Spinal cord (tissue), 10 donors: ENCODE measurements around the gene ZNF136. TPM values are rescaled to one million over a fixed set of nuclear protein-coding genes. Genes with fewer than 3 reads are reported as not detected.

Source experiments
- DNase-seq, 6 donors: peaks; one replicate each; pipeline versions ENCODE4 v3.0.0 to v3.0.0-alpha.2; 2013 to 2015; ENCODE audit warnings: low spot score in 6 of 6, low read depth in 4 of 6
- H3K27ac ChIP-seq: one replicate; pipeline ENCODE4 v1.5.1; 2013; ENCODE audit warnings: low read depth, low read length, control low read depth
- H3K27me3 ChIP-seq: one replicate; pipeline ENCODE4 v1.6.1; 2013; ENCODE audit warnings: low read length; ENCODE audit not compliant: control insufficient read depth, insufficient read depth
- H3K36me3 ChIP-seq: one replicate; pipeline ENCODE4 v1.6.1; 2013; ENCODE audit warnings: low read length; ENCODE audit not compliant: control insufficient read depth, insufficient read depth
- H3K4me1 ChIP-seq: one replicate; pipeline ENCODE4 v1.6.1; 2013; ENCODE audit warnings: low read length; ENCODE audit not compliant: control insufficient read depth, insufficient read depth
- H3K4me3 ChIP-seq: one replicate; pipeline ENCODE4 v1.5.1; 2013; ENCODE audit warnings: low read depth, low read length, control low read depth
- H3K9me3 ChIP-seq: one replicate; pipeline ENCODE4 v1.6.1; 2013; ENCODE audit warnings: low read length; ENCODE audit not compliant: control insufficient read depth, insufficient read depth
- WGBS: methylation state at CpG from one replicate; pipeline ENCODE4 v1.1.5; 2013; ENCODE audit warnings: missing lambda C conversion rate; ENCODE audit not compliant: insufficient coverage; 5-methylcytosine and 5-hydroxymethylcytosine counted together
- polyA plus RNA-seq, 2 donors: library from polyadenylated mRNA; unstranded; fragments of 120-200 nt; gene quantifications; one replicate each; pipeline ENCODE4 v1.2.1, GENCODE V29; 2013; ENCODE audit not compliant: insufficient read length in 2 of 2
- total RNA-seq, 2 donors: library from RNA; depleted of rRNA in 1 of 2; stranded (reverse); fragments of 120-200 nt in 1 of 2; fragments of >200 nt in 1 of 2; gene quantifications; one replicate each; pipeline versions ENCODE4 v1.2.3 to v1.2.4, GENCODE V29; 2013 to 2014
- donor health status: healthy.

The ZNF136 gene
- total and polyA plus RNA-seq, 4 donors: 13.3 to 25.2 (median 17.0) TPM

- Histone ChIP-seq H3K36me3 (peaks cover 41% of the 10 kb centered on the region), H3K9me3 (no peaks in the 10 kb centered on the region), H3K4me3 (peak overlapping the region; percentile 91), H3K27me3 (no peaks in the 10 kb centered on the region), H3K4me1 (peaks cover 21% of the 10 kb centered on the region), H3K27ac (peak overlapping the region; percentile 97)
- WGBS: 18% methylated on average over 15 of the region's 17 CpGs
- DNase-seq: peak in 5 of 6 donors; percentile 73 to 95 (median 81)
Measured at GRCh38 chr19:12140545-12141404, 22.1 kb upstream of the ZNF136 start.

GRCh38 chr19:12141405-12141736, 21.5 kb upstream of the ZNF136 start:
- Histone ChIP-seq H3K36me3 (peaks cover 41% of the 10 kb centered on the region), H3K4me1 (peaks cover 21% of the 10 kb centered on the region), H3K4me3 (no peak overlapping the region), H3K9me3 (no peaks in the 10 kb centered on the region), H3K27me3 (no peaks in the 10 kb centered on the region), H3K27ac (no peak overlapping the region)
- 47% methylated on average over 4 of the region's 10 CpGs for WGBS
- no peak for DNase-seq

- no peak for DNase-seq
- H3K4me3 ChIP-seq: no peak overlapping the region
- WGBS: 84% methylated on average over 4 of the region's 8 CpGs
- no peaks in the 10 kb centered on the region for H3K9me3 ChIP-seq
- H3K36me3 ChIP-seq: peaks cover 41% of the 10 kb centered on the region
- peaks cover 10% of the 10 kb centered on the region for H3K4me1 ChIP-seq
- H3K27me3 ChIP-seq: no peaks in the 10 kb centered on the region
- no peak overlapping the region for H3K27ac ChIP-seq
Measured at GRCh38 chr19:12145348-12145747, 17.5 kb upstream of the ZNF136 start.

GRCh38 chr19:12155324-12155860, 7.5 kb upstream of the ZNF136 start:
- no peaks in the 10 kb centered on the region for H3K9me3 ChIP-seq
- H3K4me1 ChIP-seq: peaks cover 13% of the 10 kb centered on the region
- peaks cover 18% of the 10 kb centered on the region for H3K36me3 ChIP-seq
- DNase-seq: peak in 2 of 6 donors; percentile 21 to 22
- peak overlapping the region; percentile 95 for H3K27ac ChIP-seq
- 6% methylated on average over 10 of the region's 11 CpGs for WGBS
- H3K4me3 ChIP-seq: peak overlapping the region; percentile 90
- no peaks in the 10 kb centered on the region for H3K27me3 ChIP-seq

- DNase-seq: peak in 5 of 6 donors; percentile 84 to 98 (median 90)
- H3K4me1 ChIP-seq: peaks cover 13% of the 10 kb centered on the region
- 0% methylated on average over 57 of the region's 58 CpGs for WGBS
- no peaks in the 10 kb centered on the region for H3K27me3 ChIP-seq
- H3K27ac ChIP-seq: peak within 1 kb of the TSS; percentile 95
- peaks cover 10% of the 10 kb centered on the region for H3K36me3 ChIP-seq
- H3K4me3 ChIP-seq: peak within 1 kb of the TSS; percentile 90
- no peaks in the 10 kb centered on the region for H3K9me3 ChIP-seq
Measured at GRCh38 chr19:12156223-12157058, 6.5 kb upstream of the ZNF136 start, which contains the start of gene ZNF625. ZNF625 (minus strand) TSS chr19:12156734; CDS start chr19:12156558, 176 bp downstream.

GRCh38 chr19:12159773-12160414, 3.0 kb upstream of the ZNF136 start:
- WGBS: 91% methylated on average over 19 of the region's 25 CpGs
- H3K4me3 ChIP-seq: no peak overlapping the region
- no peaks in the 10 kb centered on the region for H3K9me3 ChIP-seq
- DNase-seq: no peak
- no peaks in the 10 kb centered on the region for H3K27me3 ChIP-seq
- no peaks in the 10 kb centered on the region for H3K36me3 ChIP-seq
- H3K27ac ChIP-seq: no peak overlapping the region
- H3K4me1 ChIP-seq: peaks cover 20% of the 10 kb centered on the region

GRCh38 chr19:12162513-12162881, 399 bp upstream of the ZNF136 start:
- no peaks in the 10 kb centered on the region for H3K27me3 ChIP-seq
- DNase-seq: no peak
- 12% methylated on average over 5 of the region's 8 CpGs for WGBS
- peak overlapping the region; percentile 96 for H3K4me3 ChIP-seq
- peaks cover 10% of the 10 kb centered on the region for H3K4me1 ChIP-seq
- H3K9me3 ChIP-seq: no peaks in the 10 kb centered on the region
- peak overlapping the region; percentile 97 for H3K27ac ChIP-seq
- H3K36me3 ChIP-seq: no peaks in the 10 kb centered on the region

GRCh38 chr19:12163826-12164225, 930 bp downstream of the ZNF136 start:
- Histone ChIP-seq H3K27me3 (no peaks in the 10 kb centered on the region), H3K4me1 (peaks cover 10% of the 10 kb centered on the region), H3K27ac (peak overlapping the region; percentile 97), H3K4me3 (peak overlapping the region; percentile 96), H3K9me3 (no peaks in the 10 kb centered on the region), H3K36me3 (peaks cover 4% of the 10 kb centered on the region)
- DNase-seq: no peak
- 0% methylated on average over 2 of the region's 2 CpGs for WGBS

- no peaks in the 10 kb centered on the region for H3K27me3 ChIP-seq
- DNase-seq: no peak
- no peak overlapping the region for H3K27ac ChIP-seq
- 100% methylated on average over 1 of the region's 1 CpG for WGBS
- peaks cover 10% of the 10 kb centered on the region for H3K4me1 ChIP-seq
- H3K4me3 ChIP-seq: no peak overlapping the region
- no peaks in the 10 kb centered on the region for H3K9me3 ChIP-seq
- H3K36me3 ChIP-seq: peaks cover 16% of the 10 kb centered on the region
Measured at GRCh38 chr19:12166626-12167025, 3.7 kb downstream of the ZNF136 start.
